GM19240 (cell line): Measurements from ENCODE around the gene COP1.

ENCODE experiments used
- DNase-seq: peaks from one replicate; pipeline ENCODE4 v3.0.0; 2011; ENCODE audit warnings: low spot score; ENCODE audit not compliant: insufficient read length

Gene COP1

GRCh38 chr1:175900171-175900570 lies 306.9 kb downstream of the COP1 start:
- DNase-seq, result no peak

GRCh38 chr1:175895966-175896365 lies 311.1 kb downstream of the COP1 start:
- no peak for DNase-seq
